GM19372 (cell line): Measurements from ENCODE around the gene MRPS18A.
"Not testable (repeated sequence)": the region's sequence is repeated elsewhere in the genome, so short reads cannot be mapped to it uniquely, and the experiment has no call there.

ENCODE experiments used
- ATAC-seq: cut with Tn5 transposase; IDR thresholded peaks from one replicate; pipeline ENCODE4 v1.9.1; 2021; ENCODE audit warnings: mild to moderate bottlenecking, low read depth, moderate library complexity; ENCODE audit not compliant: unreplicated experiment

MRPS18A gene

DNA sequence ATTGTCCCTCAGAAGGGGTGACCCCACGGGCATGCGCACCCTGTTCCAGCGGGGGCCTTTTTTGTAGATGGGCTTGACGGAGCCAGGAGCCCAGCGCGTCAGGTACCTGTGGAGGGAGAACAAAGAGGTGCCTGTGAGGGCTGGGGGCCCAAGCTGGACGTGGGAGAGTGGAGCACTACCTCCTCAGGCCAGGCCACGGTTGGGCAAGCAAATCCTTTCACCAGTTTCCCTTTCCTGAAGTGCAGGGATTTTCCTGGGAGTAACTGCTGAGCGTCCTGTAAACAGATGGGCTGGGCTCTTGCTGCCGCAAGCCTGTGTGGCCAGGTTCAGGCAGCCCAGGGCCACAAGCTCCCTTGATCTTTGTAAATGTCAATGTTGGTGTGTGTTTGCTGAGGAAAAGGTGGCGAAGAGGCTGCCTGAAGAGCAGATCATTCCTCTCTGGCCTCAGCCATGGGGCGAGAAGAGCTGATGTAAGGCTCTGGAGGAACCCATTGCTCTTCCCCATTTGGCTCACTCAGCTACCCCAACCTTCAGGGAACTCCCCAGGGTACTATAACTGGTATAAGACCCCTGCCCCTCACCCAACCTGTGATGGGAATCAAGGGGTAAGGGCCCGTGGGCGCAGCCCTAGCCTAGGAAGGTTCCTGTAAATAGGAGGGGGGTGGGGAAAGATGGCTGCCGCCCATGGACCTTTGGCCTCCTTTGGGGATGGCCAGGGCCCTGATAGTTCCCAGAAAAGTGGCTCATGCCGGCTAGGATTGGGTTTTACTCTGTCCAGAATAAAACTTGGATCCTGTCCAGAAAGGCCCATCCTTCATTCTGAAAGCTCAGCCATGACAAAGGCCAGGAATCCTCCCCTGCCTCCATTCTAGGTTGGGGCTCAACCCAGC lies 15.5 kb downstream of the MRPS18A start:
- ATAC-seq, result no peak

GRCh38 chr6:43671011-43671800 lies 16.4 kb downstream of the MRPS18A start:
- no peak for ATAC-seq

GRCh38 chr6:43670623-43670986 lies 17.0 kb downstream of the MRPS18A start:
- no peak for ATAC-seq

DNA sequence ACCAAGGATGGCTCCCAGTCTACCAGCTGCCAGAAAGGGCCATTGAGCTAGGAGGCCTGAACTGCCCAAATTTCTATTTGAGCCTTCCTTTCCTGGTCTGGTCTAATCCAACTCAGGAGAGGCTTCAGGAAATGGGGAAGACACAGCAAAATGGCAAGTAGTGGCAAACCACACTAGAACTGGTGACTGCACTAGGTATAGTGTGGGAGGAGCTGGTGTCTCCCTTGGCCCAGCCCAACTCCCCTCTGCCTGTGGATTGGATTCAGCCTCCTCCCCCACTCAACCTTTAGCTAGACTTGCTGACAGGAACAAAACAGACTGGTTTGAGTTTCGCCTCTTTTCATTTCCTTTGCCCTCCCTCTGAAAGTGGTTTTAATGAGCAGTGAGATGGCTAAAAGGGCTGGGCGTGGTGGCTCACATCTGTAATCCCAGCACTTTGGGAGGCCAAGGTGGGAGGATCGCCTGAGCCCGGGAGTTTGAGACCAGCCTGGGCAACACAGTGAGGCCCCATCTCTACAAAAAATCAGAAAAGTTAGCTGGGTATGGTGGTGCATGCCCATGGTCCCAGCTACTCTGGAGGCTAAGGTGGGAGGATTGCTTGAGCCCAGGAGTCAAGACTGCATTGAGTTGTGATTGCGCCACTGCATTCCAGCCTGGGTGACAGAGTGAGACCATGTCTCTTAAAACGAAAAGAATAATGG lies 17.5 kb downstream of the MRPS18A start:
- no peak for ATAC-seq

DNA sequence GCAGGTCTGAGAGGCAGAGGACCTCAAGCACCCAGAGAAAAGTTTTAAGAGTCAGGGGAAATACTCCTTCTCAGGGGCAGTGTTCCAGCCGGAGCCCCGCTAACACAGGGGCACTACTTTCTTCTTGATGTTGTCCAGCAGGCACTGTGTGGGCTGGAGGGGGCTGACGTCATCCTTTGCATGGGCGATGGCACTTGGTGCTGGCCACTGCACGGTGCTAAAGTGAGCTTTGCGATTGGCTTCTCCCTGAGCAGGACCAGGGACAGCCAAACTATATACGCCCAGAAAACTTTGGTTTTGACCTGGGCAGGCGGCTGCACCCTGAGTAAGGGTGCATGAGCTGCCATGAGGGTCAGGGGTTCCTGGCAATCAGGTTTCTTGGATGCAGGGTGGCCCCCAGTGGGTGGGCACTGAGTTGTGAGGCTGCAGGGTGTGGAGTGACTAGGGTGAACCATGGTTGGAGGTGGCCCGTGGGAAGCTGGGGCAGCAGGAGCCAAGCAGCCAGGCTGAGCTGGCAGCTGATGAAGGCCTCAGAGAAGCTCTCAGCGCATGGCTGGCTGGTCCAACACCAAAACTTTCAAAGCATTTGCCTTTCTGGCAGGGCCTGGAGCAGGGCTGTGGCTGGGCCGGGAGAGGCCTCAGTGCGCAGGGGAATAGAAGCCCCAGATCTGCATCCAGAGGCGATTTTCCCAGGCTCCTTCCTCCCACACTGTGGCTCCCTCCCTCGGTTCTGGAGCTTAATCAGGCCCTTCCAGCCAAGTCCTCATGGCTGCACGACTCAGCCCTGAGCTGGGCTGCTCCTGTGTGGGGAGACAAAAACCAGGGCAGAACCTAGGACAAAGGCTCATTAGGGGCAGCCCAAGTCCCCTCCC lies 18.3 kb downstream of the MRPS18A start:
- no peak for ATAC-seq

- no peak for ATAC-seq
These were observed 19.2 kb downstream of the MRPS18A start for GRCh38 chr6:43668151-43669028.

GRCh38 chr6:43667245-43668150 lies 20.1 kb downstream of the MRPS18A start:
- no peak for ATAC-seq

DNA sequence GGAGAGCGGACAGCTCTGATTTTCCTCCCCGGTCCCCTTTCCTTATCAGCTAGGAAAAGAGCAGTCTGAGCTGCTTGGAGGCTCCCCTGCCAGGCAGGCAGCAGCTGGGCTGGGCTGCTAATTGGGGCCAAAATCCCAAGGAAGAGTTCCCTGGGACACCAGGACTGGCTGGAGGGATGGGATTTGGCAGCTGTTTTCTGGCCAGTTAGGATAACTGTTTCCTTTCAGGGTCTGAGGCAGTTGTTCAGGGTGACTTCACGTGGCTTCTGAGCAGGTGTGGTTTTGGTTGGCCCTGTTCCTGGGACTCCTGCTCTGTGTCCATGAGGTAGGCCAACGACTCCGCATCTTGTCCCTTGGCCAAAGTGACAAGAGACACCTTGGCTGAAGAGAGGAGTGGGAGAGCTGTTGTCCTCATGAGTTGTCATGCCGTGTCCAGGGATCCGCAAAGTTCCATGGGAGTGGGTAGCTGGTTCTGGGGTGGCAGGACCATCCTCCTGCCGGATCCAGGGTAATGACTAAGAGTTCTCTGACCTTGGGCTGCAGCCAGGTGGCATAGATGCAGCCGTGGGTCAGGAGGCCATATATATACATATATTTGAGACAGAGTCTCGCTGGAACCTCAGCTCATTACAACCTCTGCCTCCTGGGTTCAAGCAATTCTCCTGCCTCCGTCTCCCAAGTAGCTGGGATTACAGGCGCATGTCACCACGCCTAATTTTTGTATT lies 21.2 kb downstream of the MRPS18A start:
- no peak for ATAC-seq

DNA sequence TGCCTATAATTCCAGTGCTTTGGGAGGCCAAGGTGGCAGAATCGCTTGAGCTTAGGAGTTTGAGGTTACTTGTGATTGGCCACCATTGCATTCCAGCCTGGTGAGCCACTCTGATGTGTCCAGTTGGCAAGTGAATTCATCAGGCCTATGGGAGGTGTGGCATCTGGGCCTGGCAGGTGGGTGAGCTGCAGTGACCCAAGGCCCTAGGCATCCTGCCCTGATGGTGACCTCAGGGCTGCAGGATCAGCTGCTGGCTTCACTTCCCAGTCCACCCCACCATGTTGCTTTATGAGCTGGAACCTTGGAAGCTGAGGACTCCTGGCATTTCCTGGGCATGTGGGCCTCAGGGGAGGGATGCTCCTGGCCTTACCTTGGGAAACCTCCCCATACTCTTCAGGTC lies 22.2 kb downstream of the MRPS18A start:
- no peak for ATAC-seq

- ATAC-seq, result not testable (repeated sequence)
These were observed 24.6 kb downstream of the MRPS18A start for GRCh38 chr6:43662948-43663347.

GRCh38 chr6:43658161-43658560 lies 29.4 kb downstream of the MRPS18A start:
- no peak for ATAC-seq

DNA sequence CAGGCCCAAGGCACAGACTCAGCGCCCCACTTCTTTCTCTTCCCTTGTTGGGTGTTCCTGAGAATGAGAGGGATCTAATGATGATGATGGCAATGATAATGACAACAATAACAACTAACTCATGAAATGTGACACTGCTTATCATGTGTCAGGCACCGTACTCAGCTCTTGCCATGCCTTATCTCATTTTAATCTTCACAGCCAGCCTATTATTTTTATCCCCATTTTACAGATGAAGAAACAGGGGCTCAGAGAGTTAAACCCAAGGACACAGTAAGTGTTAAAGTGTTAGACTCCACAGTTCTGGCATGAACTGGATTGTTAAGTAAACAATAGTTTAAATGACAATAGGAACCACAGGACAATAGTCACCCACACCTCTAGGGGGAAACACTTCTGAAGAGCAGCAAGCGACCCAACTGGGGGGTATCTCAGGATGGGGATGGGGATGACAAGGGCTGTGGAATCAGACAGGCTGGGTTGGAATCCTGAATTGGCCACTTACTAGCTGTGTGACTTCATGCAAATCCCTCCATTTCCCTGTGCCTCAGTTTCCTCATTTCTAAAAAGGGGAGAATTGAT lies 30.3 kb downstream of the MRPS18A start:
- no peak for ATAC-seq

GRCh38 chr6:43652822-43653221 lies 34.8 kb downstream of the MRPS18A start:
- ATAC-seq, result not testable (repeated sequence)

- no peak for ATAC-seq
These were observed 39.3 kb downstream of the MRPS18A start for GRCh38 chr6:43648248-43648647.

DNA sequence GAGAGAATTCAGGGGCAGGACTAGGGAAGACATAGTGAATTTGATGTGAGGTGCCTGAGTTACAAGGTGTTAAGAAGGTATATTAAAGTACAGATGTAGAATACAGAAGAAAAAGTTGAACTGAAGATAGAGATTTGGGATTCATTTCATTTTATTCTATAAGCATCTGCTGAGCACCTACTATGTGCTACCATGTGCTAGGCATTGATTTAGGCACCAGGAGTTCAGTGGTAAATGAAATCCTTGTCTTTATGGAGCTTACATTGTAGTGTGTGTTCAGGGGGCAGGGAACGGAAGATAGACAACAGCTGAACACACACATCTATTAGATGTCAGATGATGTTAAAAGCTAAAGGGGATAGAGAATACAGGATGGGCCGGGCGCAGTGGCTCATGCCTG lies 40.0 kb downstream of the MRPS18A start:
- ATAC-seq, result no peak

DNA sequence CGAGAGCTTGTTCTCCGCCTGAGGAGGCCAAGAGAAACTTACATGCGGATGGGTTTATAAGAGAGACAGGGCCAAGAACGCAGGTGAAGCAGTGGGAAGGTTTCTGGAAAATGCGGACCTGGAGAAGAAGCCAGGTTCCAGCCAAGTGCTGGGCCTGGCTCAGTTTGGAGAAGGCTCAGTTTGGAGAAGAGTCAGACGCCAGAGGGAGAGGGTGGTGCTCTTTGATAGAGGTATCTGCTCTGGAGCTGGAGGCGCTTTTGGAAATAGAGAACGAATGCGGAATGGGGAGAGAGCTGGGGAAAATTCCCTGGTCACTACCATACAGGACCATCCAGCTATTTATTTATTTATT lies 42.0 kb downstream of the MRPS18A start:
- no peak for ATAC-seq

DNA sequence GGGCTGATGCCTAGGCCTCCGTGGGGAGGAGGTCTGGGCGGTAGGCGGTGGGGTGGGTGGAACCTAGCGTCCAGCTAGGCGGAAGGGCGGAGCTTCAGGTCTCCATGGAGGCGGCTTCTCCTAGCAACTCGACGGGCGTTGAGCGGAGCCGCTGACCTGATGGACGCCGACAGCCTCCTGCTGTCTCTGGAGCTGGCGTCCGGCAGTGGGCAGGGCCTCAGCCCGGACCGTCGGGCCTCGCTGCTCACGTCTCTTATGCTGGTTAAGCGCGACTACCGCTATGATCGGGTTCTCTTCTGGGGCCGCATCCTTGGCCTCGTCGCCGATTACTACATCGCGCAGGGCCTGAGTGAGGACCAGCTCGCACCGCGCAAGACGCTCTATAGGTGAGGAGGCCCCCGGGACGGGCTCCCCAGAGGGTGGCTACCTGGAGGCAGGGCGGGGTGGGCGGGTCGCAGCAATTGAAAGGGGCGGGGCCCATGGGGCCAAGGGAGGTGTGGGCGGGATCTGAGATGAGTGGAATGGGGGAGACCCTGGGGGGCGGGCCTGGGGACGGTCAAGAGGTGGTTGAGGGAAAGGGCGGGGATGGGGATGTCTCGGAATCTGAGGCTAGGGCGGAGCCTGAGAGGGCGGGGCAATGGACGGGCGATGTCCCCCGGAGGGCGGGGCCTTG lies 42.5 kb downstream of the MRPS18A start, which contains the start of gene RSPH9:
Gene RSPH9, plus strand, starts transcription at position 97 of the 673 bp plus-strand sequence. Its CDS starts 63 bp downstream, at position 160.
- ATAC-seq, result no peak
